ENCODE results near the gene RUNDC1. TPM values are rescaled to one million over a fixed set of nuclear protein-coding genes. Genes with fewer than 3 reads are reported as not detected.
A peak's percentile ranks its signal among the peaks of the same experiment; 100 is the strongest.

The RUNDC1 gene
- total and polyA plus RNA-seq, 2 experiments from 2014 or later: 6.1 to 11.9 TPM

GRCh38 chr17:43015579-43015978 lies 35.2 kb downstream of the RUNDC1 start (continued):
- no peak for TF ChIP-seq ZNF462 (CRISPR knock-in tag; IDR thresholded peaks at IDR 0.05)
- no peak for TF ChIP-seq CREB1 (CRISPR knock-in tag; IDR thresholded peaks at IDR 0.05; ENCODE audit: low read depth)
- TF ChIP-seq, protein P1, sequence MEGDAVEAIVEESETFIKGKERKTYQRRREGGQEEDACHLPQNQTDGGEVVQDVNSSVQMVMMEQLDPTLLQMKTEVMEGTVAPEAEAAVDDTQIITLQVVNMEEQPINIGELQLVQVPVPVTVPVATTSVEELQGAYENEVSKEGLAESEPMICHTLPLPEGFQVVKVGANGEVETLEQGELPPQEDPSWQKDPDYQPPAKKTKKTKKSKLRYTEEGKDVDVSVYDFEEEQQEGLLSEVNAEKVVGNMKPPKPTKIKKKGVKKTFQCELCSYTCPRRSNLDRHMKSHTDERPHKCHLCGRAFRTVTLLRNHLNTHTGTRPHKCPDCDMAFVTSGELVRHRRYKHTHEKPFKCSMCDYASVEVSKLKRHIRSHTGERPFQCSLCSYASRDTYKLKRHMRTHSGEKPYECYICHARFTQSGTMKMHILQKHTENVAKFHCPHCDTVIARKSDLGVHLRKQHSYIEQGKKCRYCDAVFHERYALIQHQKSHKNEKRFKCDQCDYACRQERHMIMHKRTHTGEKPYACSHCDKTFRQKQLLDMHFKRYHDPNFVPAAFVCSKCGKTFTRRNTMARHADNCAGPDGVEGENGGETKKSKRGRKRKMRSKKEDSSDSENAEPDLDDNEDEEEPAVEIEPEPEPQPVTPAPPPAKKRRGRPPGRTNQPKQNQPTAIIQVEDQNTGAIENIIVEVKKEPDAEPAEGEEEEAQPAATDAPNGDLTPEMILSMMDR (conservative IDR thresholded peaks at IDR 0.05; ENCODE audit: low read depth in 2 of 2): no peak
- no peak for TF ChIP-seq JUNB (IDR thresholded peaks at IDR 0.05; ENCODE audit: unreplicated experiment)

DNA sequence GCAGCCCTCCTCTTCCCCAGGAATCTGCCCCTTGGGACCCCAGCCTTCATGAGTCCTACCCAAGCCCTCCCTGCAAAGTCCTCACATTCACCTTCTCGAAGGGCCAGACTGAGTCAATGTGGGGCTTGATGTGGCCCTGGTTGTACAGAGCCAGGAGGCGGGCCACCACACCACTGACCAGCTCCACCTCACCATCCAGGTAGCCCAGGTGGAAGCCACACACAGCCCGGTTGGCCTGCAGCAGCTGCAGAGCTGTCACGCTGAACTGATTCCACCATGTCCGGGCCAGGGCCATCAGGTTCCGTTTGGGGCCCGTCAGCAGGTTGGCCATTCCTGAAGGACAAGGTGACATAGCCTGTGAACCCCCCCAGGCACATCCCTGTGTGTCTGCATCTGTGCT lies 35.9 kb downstream of the RUNDC1 start:
- ATAC-seq (no peak), DNase-seq (ENCODE audit: low spot score) (no peak)
- Mint-ChIP-seq H3K4me3 (peak overlapping the region; percentile 10; the same call in 2 of the 3 replicates), H3K27me3 (ENCODE audit: insufficient read depth, low read depth, poor library complexity) (peaks cover 5% of the 10 kb centered on the region), H3K36me3 (ENCODE audit: low read depth) (peaks cover 53% of the 10 kb centered on the region), H3K9me3 (no peaks in the 10 kb centered on the region), H3K4me1 (peaks cover 58% of the 10 kb centered on the region), H3K27ac (no peak overlapping the region; the same call in 1 of the 2 replicates)
- Histone ChIP-seq H3K4me3 (no peak overlapping the region), H3K4me2 (no peak overlapping the region), H3K79me2 (replicated peaks; ENCODE audit: insufficient read depth) (peaks cover 33% of the 10 kb centered on the region), H3K27ac (ENCODE audit: low read depth) (no peak overlapping the region), H3K36me3 (ENCODE audit: insufficient read depth) (peaks cover 9% of the 10 kb centered on the region; the same call in 1 of the 2 replicates), H3K9me2 (ENCODE audit: insufficient read depth) (no peaks in the 10 kb centered on the region), H4K20me1 (replicated peaks; ENCODE audit: insufficient read depth) (peaks cover 10% of the 10 kb centered on the region), H3K27me3 (ENCODE audit: insufficient read depth) (no peaks in the 10 kb centered on the region), H3F3A (replicated peaks; ENCODE audit: low read depth) (0 out of 2 replicates have a peak, but pooled peaks cover 2% of the 10 kb centered on the region), H3K4me1 (ENCODE audit: insufficient read depth) (peaks cover 28% of the 10 kb centered on the region), H2AFZ (no peak overlapping the region)
- no peak for TF ChIP-seq EZH2phosphoT487 (IDR thresholded peaks at IDR 0.05; ENCODE audit: unreplicated experiment)
- no peak for TF ChIP-seq NANOG (IDR thresholded peaks at IDR 0.05; ENCODE audit: borderline replicate concordance)
- TF ChIP-seq, protein P2, sequence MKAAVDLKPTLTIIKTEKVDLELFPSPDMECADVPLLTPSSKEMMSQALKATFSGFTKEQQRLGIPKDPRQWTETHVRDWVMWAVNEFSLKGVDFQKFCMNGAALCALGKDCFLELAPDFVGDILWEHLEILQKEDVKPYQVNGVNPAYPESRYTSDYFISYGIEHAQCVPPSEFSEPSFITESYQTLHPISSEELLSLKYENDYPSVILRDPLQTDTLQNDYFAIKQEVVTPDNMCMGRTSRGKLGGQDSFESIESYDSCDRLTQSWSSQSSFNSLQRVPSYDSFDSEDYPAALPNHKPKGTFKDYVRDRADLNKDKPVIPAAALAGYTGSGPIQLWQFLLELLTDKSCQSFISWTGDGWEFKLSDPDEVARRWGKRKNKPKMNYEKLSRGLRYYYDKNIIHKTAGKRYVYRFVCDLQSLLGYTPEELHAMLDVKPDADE (IDR thresholded peaks at IDR 0.05): no peak
- TF ChIP-seq, protein P1 (conservative IDR thresholded peaks at IDR 0.05; ENCODE audit: low read depth in 2 of 2): no peak
- TF ChIP-seq CREB1 (CRISPR knock-in tag; IDR thresholded peaks at IDR 0.05; ENCODE audit: low read depth): no peak

Data from GM23338 (cell line).